ENCODE measurements around the gene TMEM171. TPM values are rescaled to one million over a fixed set of nuclear protein-coding genes. Genes with fewer than 3 reads are reported as not detected.
A peak's percentile ranks its signal among the peaks of the same experiment; 100 is the strongest.

TMEM171 gene
- total RNA-seq, 1 donor from 2014 or later = not detected

- Histone ChIP-seq H3K4me1 (no peaks in the 10 kb centered on the region), H3K27ac (no peak overlapping the region), H3K4me3 (no peak overlapping the region), H3K27me3 (ENCODE audit: low read depth) (no peaks in the 10 kb centered on the region), H3K36me3 (no peaks in the 10 kb centered on the region), H3K9me3 (no peaks in the 10 kb centered on the region)
- DNase-seq (no peak), ATAC-seq (no peak)
- no peak for TF ChIP-seq CTCF (IDR thresholded peaks at IDR 0.05)
- intact Hi-C loops (cut with DNase I) = no loop called here
Observed at GRCh38 chr5:73114044-73114688, 6.2 kb upstream of the TMEM171 start.

- DNase-seq (no peak), ATAC-seq (no peak)
- H3K27me3 ChIP-seq (ENCODE audit: low read depth) = peaks cover 9% of the 10 kb centered on the region
- no peaks in the 10 kb centered on the region for H3K9me3 ChIP-seq
- H3K4me1 ChIP-seq = no peaks in the 10 kb centered on the region
- no peak overlapping the region for H3K4me3 ChIP-seq
- no peak overlapping the region for H3K27ac ChIP-seq
- TF ChIP-seq CTCF (IDR thresholded peaks at IDR 0.05) = no peak
- intact Hi-C loops (cut with DNase I) = no loop called here
- H3K36me3 ChIP-seq = no peaks in the 10 kb centered on the region
Observed at GRCh38 chr5:73115399-73116051, 4.8 kb upstream of the TMEM171 start.

GRCh38 chr5:73116506-73116905, 3.9 kb upstream of the TMEM171 start:
- no peak for TF ChIP-seq CTCF (IDR thresholded peaks at IDR 0.05)
- Histone ChIP-seq H3K4me3 (no peak overlapping the region), H3K4me1 (no peaks in the 10 kb centered on the region), H3K27ac (no peak overlapping the region), H3K36me3 (no peaks in the 10 kb centered on the region), H3K27me3 (ENCODE audit: low read depth) (peaks cover 9% of the 10 kb centered on the region), H3K9me3 (no peaks in the 10 kb centered on the region)
- DNase-seq (no peak), ATAC-seq (no peak)
- intact Hi-C loops (cut with DNase I) = no loop called here

GRCh38 chr5:73117088-73117740, 3.2 kb upstream of the TMEM171 start:
- DNase-seq (peak; percentile 52), ATAC-seq (peak in 1 of 2 donors; percentile 3)
- intact Hi-C loops (cut with DNase I) = no loop called here
- Histone ChIP-seq H3K27me3 (ENCODE audit: low read depth) (peaks cover 12% of the 10 kb centered on the region), H3K27ac (no peak overlapping the region), H3K4me1 (no peaks in the 10 kb centered on the region), H3K4me3 (no peak overlapping the region), H3K9me3 (no peaks in the 10 kb centered on the region), H3K36me3 (no peaks in the 10 kb centered on the region)
- TF ChIP-seq CTCF (IDR thresholded peaks at IDR 0.05) = no peak

- no peaks in the 10 kb centered on the region for H3K9me3 ChIP-seq
- ATAC-seq = no peak
- intact Hi-C loops (cut with DNase I) = no loop called here
- H3K4me3 ChIP-seq = no peak overlapping the region
- peaks cover 15% of the 10 kb centered on the region for H3K27me3 ChIP-seq (ENCODE audit: low read depth)
- peaks cover 4% of the 10 kb centered on the region for H3K4me1 ChIP-seq
- no peaks in the 10 kb centered on the region for H3K36me3 ChIP-seq
- H3K27ac ChIP-seq = no peak overlapping the region
- no peak for DNase-seq
- TF ChIP-seq CTCF (IDR thresholded peaks at IDR 0.05) = no peak
Observed at GRCh38 chr5:73118391-73118973, 1.9 kb upstream of the TMEM171 start.
